IMR-90 (cell line): ENCODE data around the gene SCN4A. TPM values are rescaled to one million over a fixed set of nuclear protein-coding genes. Genes with fewer than 3 reads are reported as not detected.

ENCODE experiments used
- ATAC-seq: fragments of 200-7000 bp; cut with Tn5 transposase; 2 replicates; pipeline ENCODE4 v1.9.1; 2020; ENCODE audit warnings: low read depth, mild to moderate bottlenecking, moderate library complexity
- BruUV-seq: library from RNA; stranded (reverse); fragments of 400-500 nt; replicated peaks from 2 replicates; lab custom pipeline; 2021; lab: Mats Ljungman, UMichigan
- CTCF ChIA-PET: fragments of 300-600 bp; formaldehyde crosslinking; extraction: SDS; loops from one replicate; lab custom pipeline; 2021; ENCODE audit warnings: antibody characterized with exemption; lab: Yijun Ruan, JAX
- POLR2A ChIA-PET: fragments of 300-600 bp; sonication (Branson Sonifier 250); formaldehyde crosslinking; loops from one replicate; lab custom pipeline; 2022; ENCODE audit warnings: antibody characterized with exemption; ENCODE audit not compliant: unreplicated experiment; lab: Charles Lee
- DNase-seq: peaks from one replicate; pipeline ENCODE4 v3.0.0; 2013
- H2AFZ ChIP-seq: replicated peaks from 2 replicates; pipeline ENCODE3; 2013; ENCODE audit warnings: low read length, mild to moderate bottlenecking; ENCODE audit not compliant: poor library complexity
- H2AK5ac ChIP-seq: 2 replicates; pipeline ENCODE4 v1.6.1; 2013; ENCODE audit warnings: low read depth, low read length, inconsistent platforms
- H2AK9ac ChIP-seq: replicated peaks from 2 replicates; pipeline ENCODE3; 2013; ENCODE audit warnings: mild to moderate bottlenecking, low read depth, low read length, moderate library complexity; ENCODE audit not compliant: poor library complexity
- H2BK120ac ChIP-seq: 2 replicates; pipeline ENCODE4 v1.6.1; 2013; ENCODE audit warnings: low read depth, low read length, inconsistent platforms
- H2BK15ac ChIP-seq: 3 replicates; pipeline ENCODE4 v1.6.1; 2013; ENCODE audit warnings: low read depth, low read length, inconsistent platforms
- H2BK20ac ChIP-seq: 2 replicates; pipeline ENCODE4 v1.6.1; 2013; ENCODE audit warnings: low read depth, mild to moderate bottlenecking, inconsistent platforms, low read length, moderate library complexity
- H2BK5ac ChIP-seq: 2 replicates; pipeline ENCODE4 v1.6.1; 2013; ENCODE audit warnings: mild to moderate bottlenecking, low read depth, low read length, inconsistent platforms; ENCODE audit not compliant: poor library complexity, severe bottlenecking
- H3K14ac ChIP-seq: replicated peaks from 2 replicates; pipeline ENCODE4 v1.6.1; 2013; ENCODE audit warnings: low read depth, low read length, inconsistent platforms
- H3K18ac ChIP-seq: 2 replicates; pipeline ENCODE4 v1.6.1; 2013; ENCODE audit warnings: low read depth, low read length, control low read depth
- H3K23ac ChIP-seq: 2 replicates; pipeline ENCODE4 v1.6.1; 2013; ENCODE audit warnings: low read depth, low read length, inconsistent platforms
- H3K27ac ChIP-seq: 2 replicates; pipeline ENCODE4 v1.5.1; 2013; ENCODE audit warnings: mild to moderate bottlenecking, control low read depth, low read length; ENCODE audit not compliant: insufficient read depth
- H3K27me3 ChIP-seq: 2 replicates; pipeline ENCODE4 v1.6.1; 2013; ENCODE audit warnings: low read length; ENCODE audit not compliant: control insufficient read depth, insufficient read depth
- H3K36me3 ChIP-seq: 2 replicates; pipeline ENCODE4 v1.6.1; 2013; ENCODE audit warnings: low read length, mixed read lengths; ENCODE audit not compliant: control insufficient read depth, insufficient read depth
- H3K4ac ChIP-seq: 2 replicates; pipeline ENCODE4 v1.6.1; 2013; ENCODE audit warnings: low read depth, low read length, inconsistent platforms
- H3K4me1 ChIP-seq: 2 replicates; pipeline ENCODE4 v1.6.1; 2013; ENCODE audit warnings: low read length, mixed read lengths; ENCODE audit not compliant: control insufficient read depth, insufficient read depth
- H3K4me2 ChIP-seq: 2 replicates; pipeline ENCODE4 v1.6.1; 2013; ENCODE audit warnings: low read depth, mild to moderate bottlenecking, control low read depth, low read length, moderate library complexity
- H3K4me3 ChIP-seq: 2 replicates; pipeline ENCODE4 v1.5.1; 2013; ENCODE audit warnings: low read depth, mild to moderate bottlenecking, control low read depth, low read length, moderate library complexity; ENCODE audit not compliant: insufficient read depth
- H3K56ac ChIP-seq: 2 replicates; pipeline ENCODE4 v1.6.1; 2013; ENCODE audit warnings: low read length, inconsistent platforms; ENCODE audit not compliant: insufficient read depth; ENCODE audit errors: extremely low read depth
- H3K79me1 ChIP-seq, 2 experiments: 2 replicates each; pipeline ENCODE4 v1.6.1; 2013; ENCODE audit warnings: low read length in 2 of 2, inconsistent platforms in 1 of 2, low read depth in 1 of 2
- H3K9ac ChIP-seq: 2 replicates; pipeline ENCODE4 v1.6.1; 2013; ENCODE audit warnings: low read depth, low read length, control low read depth
- H3K9me1 ChIP-seq: 2 replicates; pipeline ENCODE4 v1.6.1; 2013; ENCODE audit warnings: low read length, inconsistent platforms; ENCODE audit not compliant: insufficient read depth
- H3K9me3 ChIP-seq: 2 replicates; pipeline ENCODE4 v1.6.1; 2013; ENCODE audit warnings: low read length; ENCODE audit not compliant: control insufficient read depth, insufficient read depth
- H4K20me1 ChIP-seq: 2 replicates; pipeline ENCODE4 v1.6.1; 2013; ENCODE audit warnings: low read length, inconsistent platforms; ENCODE audit not compliant: insufficient read depth
- H4K5ac ChIP-seq: 2 replicates; pipeline ENCODE4 v1.6.1; 2013; ENCODE audit warnings: mild to moderate bottlenecking, low read depth, low read length, control low read depth
- H4K8ac ChIP-seq, 2 experiments: 2 replicates each; pipeline ENCODE4 v1.6.1; 2013; ENCODE audit warnings: low read depth in 2 of 2, low read length in 2 of 2, control low read depth in 1 of 2, inconsistent platforms in 1 of 2
- H4K91ac ChIP-seq: 2 replicates; pipeline ENCODE4 v1.6.1; 2013; ENCODE audit warnings: low read depth, low read length, inconsistent platforms; ENCODE audit not compliant: insufficient read depth
- CEBPB ChIP-seq: IDR thresholded peaks from 2 replicates; pipeline ENCODE4 v1.6.1; 2012; ENCODE audit warnings: low read depth, low read length, improper control_type of control experiment
- CHD1 ChIP-seq: IDR thresholded peaks from 2 replicates; pipeline ENCODE4 v1.6.1; 2012; ENCODE audit warnings: low read depth, low read length, improper control_type of control experiment
- FOS ChIP-seq: fragments of 150-350 bp; IDR thresholded peaks from 2 replicates; pipeline ENCODE4 v1.6.1; 2016; ENCODE audit warnings: low read depth, low read length
- MAZ ChIP-seq: IDR thresholded peaks from 2 replicates; pipeline ENCODE4 v1.6.1; 2012; ENCODE audit warnings: low read depth, mild to moderate bottlenecking, low read length, improper control_type of control experiment, moderate library complexity, borderline replicate concordance
- MXI1 ChIP-seq: IDR thresholded peaks from 2 replicates; pipeline ENCODE4 v1.6.1; 2012; ENCODE audit warnings: low read depth, mild to moderate bottlenecking, low read length, moderate library complexity, borderline replicate concordance
- POLR2A ChIP-seq: IDR thresholded peaks from 2 replicates; pipeline ENCODE4 v1.6.1; 2012; ENCODE audit warnings: mild to moderate bottlenecking, low read depth, low read length
- RCOR1 ChIP-seq: IDR thresholded peaks from 2 replicates; pipeline ENCODE4 v1.6.1; 2012; ENCODE audit warnings: mild to moderate bottlenecking, low read length, improper control_type of control experiment; ENCODE audit not compliant: insufficient replicate concordance
- RFX5 ChIP-seq: IDR thresholded peaks from 2 replicates; pipeline ENCODE4 v1.8.0; 2012; ENCODE audit warnings: low read depth, mild to moderate bottlenecking, low read length, moderate library complexity
- SMC3 ChIP-seq: fragments of 150-350 bp; IDR thresholded peaks from 2 replicates; pipeline ENCODE4 v1.6.1; 2016; ENCODE audit warnings: low read depth, mild to moderate bottlenecking, antibody characterized with exemption, low read length, moderate library complexity
- WGBS, 2 experiments: methylation state at CpG; one replicate each; pipeline versions ENCODE4 v1.1.5 to v1.1.7; 2013; ENCODE audit warnings: missing lambda C conversion rate in 2 of 2; ENCODE audit not compliant: insufficient read length in 1 of 2; ENCODE audit errors: extremely low coverage in 2 of 2; 5-methylcytosine and 5-hydroxymethylcytosine counted together
- dilution Hi-C: fragments of 300-500 bp; cut with HindIII; formaldehyde crosslinking; loops from one replicate; pipeline ENCODE4 v1.14.3; 2018; ENCODE audit warnings: low sequenced_read_pairs; ENCODE audit not compliant: unreplicated experiment
- in situ Hi-C: fragments of 300-500 bp; cut with MboI; formaldehyde crosslinking; loops from 3 replicates; pipeline ENCODE4 v1.14.3; 2019; ENCODE audit warnings: low sequenced_read_pairs, inconsistent platforms, mixed read lengths
- intact Hi-C: fragments of 100-400 bp; cut with micrococcal nuclease; formaldehyde crosslinking; loops from 2 replicates; pipeline ENCODE4 v1.10.0; 2022
- polyA plus RNA-seq, 3 experiments: library from polyadenylated mRNA; depleted of rRNA; stranded (reverse); fragments of >200 nt; gene quantifications; 2 replicates each; pipeline ENCODE4 v1.2.3, GENCODE V29; 2012; ENCODE audit warnings: low replicate concordance in 1 of 3
- total RNA-seq: library from RNA; depleted of rRNA; stranded (reverse); fragments of >200 nt; gene quantifications from 2 replicates; pipeline ENCODE4 v1.2.3, GENCODE V29; 2012
- TF ChIP-seq, protein P1 (sequence below): fragments of 150-350 bp; IDR thresholded peaks from 2 replicates; pipeline ENCODE4 v1.6.1; 2017; ENCODE audit warnings: mild to moderate bottlenecking, antibody characterized with exemption, low read length, low read depth
- TF ChIP-seq, protein P2 (sequence below): fragments of 150-350 bp; IDR thresholded peaks from 2 replicates; pipeline ENCODE4 v1.6.1; 2016; ENCODE audit warnings: low read depth, mild to moderate bottlenecking, low read length, moderate library complexity, borderline replicate concordance

Gene SCN4A
- total and polyA plus RNA-seq, 2 of the 4 experiments (the other 2 are of a cell fraction) = not detected

DNA sequence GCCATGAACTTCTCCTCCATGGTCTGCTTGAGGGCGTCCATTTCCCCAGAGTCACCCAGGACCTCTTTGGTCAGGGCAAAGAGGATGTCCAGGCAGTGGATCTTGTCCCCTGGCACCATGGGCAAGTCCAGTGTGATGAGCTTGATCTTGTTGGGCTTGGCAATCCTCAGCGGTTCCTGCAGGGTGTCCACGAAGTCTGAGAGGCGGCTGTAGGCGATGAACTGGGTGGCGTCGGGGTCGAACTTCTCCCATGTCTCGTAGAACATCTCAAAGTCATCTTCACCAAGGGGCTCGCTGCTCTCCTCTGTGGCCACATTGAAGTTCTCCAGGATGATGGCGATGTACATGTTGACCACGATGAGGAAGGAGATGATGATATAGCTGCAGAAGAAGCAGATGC is 31.6 kb downstream of the SCN4A start:
- no peak overlapping the region for H3K4me2 ChIP-seq
- TF ChIP-seq, protein P1, sequence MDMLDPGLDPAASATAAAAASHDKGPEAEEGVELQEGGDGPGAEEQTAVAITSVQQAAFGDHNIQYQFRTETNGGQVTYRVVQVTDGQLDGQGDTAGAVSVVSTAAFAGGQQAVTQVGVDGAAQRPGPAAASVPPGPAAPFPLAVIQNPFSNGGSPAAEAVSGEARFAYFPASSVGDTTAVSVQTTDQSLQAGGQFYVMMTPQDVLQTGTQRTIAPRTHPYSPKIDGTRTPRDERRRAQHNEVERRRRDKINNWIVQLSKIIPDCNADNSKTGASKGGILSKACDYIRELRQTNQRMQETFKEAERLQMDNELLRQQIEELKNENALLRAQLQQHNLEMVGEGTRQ = no peak
- TF ChIP-seq POLR2A = no peak
- TF ChIP-seq MXI1 = no peak
- TF ChIP-seq CEBPB = no peak
- no peak for TF ChIP-seq FOS
- TF ChIP-seq RFX5 = no peak
- TF ChIP-seq CHD1 = no peak
- no peak for TF ChIP-seq SMC3
- TF ChIP-seq MAZ = no peak
- TF ChIP-seq, protein P2, sequence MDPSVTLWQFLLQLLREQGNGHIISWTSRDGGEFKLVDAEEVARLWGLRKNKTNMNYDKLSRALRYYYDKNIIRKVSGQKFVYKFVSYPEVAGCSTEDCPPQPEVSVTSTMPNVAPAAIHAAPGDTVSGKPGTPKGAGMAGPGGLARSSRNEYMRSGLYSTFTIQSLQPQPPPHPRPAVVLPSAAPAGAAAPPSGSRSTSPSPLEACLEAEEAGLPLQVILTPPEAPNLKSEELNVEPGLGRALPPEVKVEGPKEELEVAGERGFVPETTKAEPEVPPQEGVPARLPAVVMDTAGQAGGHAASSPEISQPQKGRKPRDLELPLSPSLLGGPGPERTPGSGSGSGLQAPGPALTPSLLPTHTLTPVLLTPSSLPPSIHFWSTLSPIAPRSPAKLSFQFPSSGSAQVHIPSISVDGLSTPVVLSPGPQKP = no peak
- no peak for TF ChIP-seq RCOR1
- H3K4me3 ChIP-seq = no peak overlapping the region
- no peak overlapping the region for H3K27ac ChIP-seq
- no CpG with 5 or more reads among the region's 12 CpGs for WGBS, 2 experiments
- no peak overlapping the region for H2BK120ac ChIP-seq
- DNase-seq = no peak
- no peak overlapping the region for H3K23ac ChIP-seq
- CTCF ChIA-PET = no interaction called here
- H3K56ac ChIP-seq = no peak overlapping the region
- no peak overlapping the region for H2AK5ac ChIP-seq
- dilution Hi-C loops = no loop called here
- ATAC-seq = no peak
- H3K4ac ChIP-seq = no peak overlapping the region
- H2AK9ac ChIP-seq = no peak overlapping the region
- no peak overlapping the region for H3K14ac ChIP-seq
- no peak overlapping the region for H4K5ac ChIP-seq
- H4K20me1 ChIP-seq = no peaks in the 10 kb centered on the region
- no peak overlapping the region for H3K9ac ChIP-seq
- POLR2A ChIA-PET = no interaction called here
- no peaks in the 10 kb centered on the region for H3K36me3 ChIP-seq
- H2AFZ ChIP-seq = no peak overlapping the region
- H4K91ac ChIP-seq = no peak overlapping the region
- BruUV-seq = no TSS peak
- H2BK5ac ChIP-seq = no peak overlapping the region
- H3K9me1 ChIP-seq = no peaks in the 10 kb centered on the region
- intact Hi-C loops = no loop called here
- in situ Hi-C loops = no loop called here
- no peaks in the 10 kb centered on the region; the same call in 1 of the 2 replicates for H3K9me3 ChIP-seq
- H3K79me1 ChIP-seq = no peaks in the 10 kb centered on the region
- H3K27me3 ChIP-seq = peaks cover 12% of the 10 kb centered on the region
- H2BK20ac ChIP-seq = no peak overlapping the region
- H2BK15ac ChIP-seq = no peak overlapping the region
- H3K18ac ChIP-seq = no peak overlapping the region
- H4K8ac ChIP-seq = no peak overlapping the region
- H3K4me1 ChIP-seq = no peaks in the 10 kb centered on the region
